ENCODE results near the gene RHCE. TPM values are rescaled to one million over a fixed set of nuclear protein-coding genes. Genes with fewer than 3 reads are reported as not detected.

RHCE gene
- total and polyA plus RNA-seq, 9 of the 15 experiments (the other 6 are each of a cell fraction or from before 2014, with no cell fraction given): 5.4 to 31.5 (median 12.6) TPM

- no peak; a peak in 1 of 4 replicates for TF ChIP-seq FOXK2 (conservative IDR thresholded peaks at IDR 0.05 in 1 of 2, IDR thresholded peaks at IDR 0.05 in 1 of 2; ENCODE audit: low read depth in 2 of 2)
- no peak for TF ChIP-seq ZFPM2 (CRISPR knock-in tag; IDR thresholded peaks at IDR 0.05)
- TF ChIP-seq ZNF3 (CRISPR knock-in tag; IDR thresholded peaks at IDR 0.05): no peak
- no peak for TF ChIP-seq UBTF (IDR thresholded peaks at IDR 0.05; ENCODE audit: borderline replicate concordance in 1 of 2, low read depth in 2 of 2, low read length in 2 of 2)
- TF ChIP-seq E4F1 (CRISPR knock-in tag; IDR thresholded peaks at IDR 0.05; ENCODE audit: borderline replicate concordance): no peak
- TF ChIP-seq PYGO2 (tag; IDR thresholded peaks at IDR 0.05): no peak
- no peak for TF ChIP-seq KLF6 (CRISPR knock-in tag; IDR thresholded peaks at IDR 0.05; ENCODE audit: borderline replicate concordance)
- TF ChIP-seq NFIX (CRISPR knock-in tag; IDR thresholded peaks at IDR 0.05; ENCODE audit: low read depth): no peak
- no peak for TF ChIP-seq CTCFL (IDR thresholded peaks at IDR 0.05; ENCODE audit: borderline replicate concordance, insufficient read depth, low read depth, low read length, poor library complexity, severe bottlenecking)
- TF ChIP-seq CTBP1 (IDR thresholded peaks at IDR 0.05; ENCODE audit: borderline replicate concordance): peak; percentile 97
- no peak for TF ChIP-seq IRF2 (CRISPR knock-in tag; IDR thresholded peaks at IDR 0.05)
- TF ChIP-seq ATF6 (CRISPR knock-in tag; IDR thresholded peaks at IDR 0.05): 0 out of 2 replicates have a peak, but pooled peaks have one; percentile 88
- TF ChIP-seq PKNOX1 (IDR thresholded peaks at IDR 0.05): peak; percentile 100
- no peak for TF ChIP-seq FOSL1 (tag; conservative IDR thresholded peaks at IDR 0.05)
- TF ChIP-seq LEF1 (IDR thresholded peaks at IDR 0.05): no peak
These were observed 9.7 kb upstream of the RHCE start, which contains the start of gene MACO1 (continued) for GRCh38 chr1:25430073-25430966.

All from K562 (cell line).